NCI-H2029 treated with DMSO at 0.1 percent for 48 hours (cell line): ENCODE measurements around the gene PPP2R5D.
"Not testable (repeated sequence)": the region's sequence is repeated elsewhere in the genome, so short reads cannot be mapped to it uniquely, and the experiment has no call there.

ENCODE experiments used
- DNase-seq: peaks from one replicate; lab custom pipeline; 2025; lab: John Stamatoyannopoulos, UW

PPP2R5D gene

DNA sequence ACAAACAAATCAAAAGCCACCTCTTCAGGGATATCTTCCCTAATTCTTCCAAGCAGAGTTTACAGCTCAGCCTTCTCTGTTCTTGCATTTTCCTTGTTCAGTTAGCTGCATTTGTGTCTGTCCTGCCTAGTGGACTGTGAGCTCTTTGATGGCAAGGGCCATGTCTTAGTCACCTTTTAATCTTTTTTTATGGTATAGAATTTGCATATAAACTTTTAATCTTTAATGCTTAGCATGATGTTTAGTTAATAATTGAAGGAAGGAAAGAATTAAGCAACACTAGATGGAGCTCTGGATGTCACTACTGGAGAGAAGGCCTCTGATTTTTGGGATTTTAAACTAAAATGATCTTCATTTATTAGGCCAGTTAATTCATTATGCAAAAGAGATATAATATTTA lies 12.1 kb downstream of the PPP2R5D start:
- DNase-seq = no peak

DNA sequence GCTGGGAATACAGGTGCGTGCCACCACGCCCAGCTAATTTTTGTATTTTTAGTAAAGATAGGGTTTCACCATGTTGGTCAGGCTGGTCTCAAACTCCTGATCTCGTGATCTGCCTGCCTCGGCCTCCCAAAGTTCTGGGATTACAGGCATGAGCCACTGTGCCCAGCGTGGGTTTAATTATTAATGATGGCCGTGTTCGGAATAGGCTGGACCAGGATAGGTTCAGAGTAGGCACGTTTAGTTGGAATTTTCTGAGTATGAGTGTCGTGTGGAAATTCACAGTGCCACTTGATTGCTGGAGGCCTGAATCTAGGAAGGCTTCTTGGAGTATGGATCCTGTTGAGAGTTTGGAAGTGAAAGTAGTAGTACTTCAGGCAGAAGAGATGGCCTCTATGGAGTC lies 13.8 kb downstream of the PPP2R5D start:
- DNase-seq = not testable (repeated sequence)

GRCh38 chr6:43001843-43002242 lies 17.5 kb downstream of the PPP2R5D start:
- DNase-seq = no peak

DNA sequence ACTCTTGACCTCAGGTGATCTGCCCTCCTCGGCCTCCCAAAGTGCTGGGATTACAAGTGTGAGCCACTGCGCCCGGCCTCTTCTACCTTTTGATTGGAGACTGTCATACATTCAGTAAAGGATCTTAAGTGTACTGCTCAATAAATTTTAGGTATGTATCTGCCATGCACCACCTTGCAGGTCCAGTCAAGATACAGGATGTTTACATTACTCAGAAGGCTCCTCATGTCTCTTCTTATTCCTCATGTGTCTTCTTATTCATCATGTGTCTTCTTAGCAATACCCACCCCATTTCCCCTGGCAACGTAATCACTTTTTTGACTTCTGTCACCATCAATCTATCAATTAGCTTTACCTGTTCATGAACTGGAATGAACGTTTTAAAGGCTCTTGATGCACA lies 21.5 kb downstream of the PPP2R5D start:
- DNase-seq = no peak

DNA sequence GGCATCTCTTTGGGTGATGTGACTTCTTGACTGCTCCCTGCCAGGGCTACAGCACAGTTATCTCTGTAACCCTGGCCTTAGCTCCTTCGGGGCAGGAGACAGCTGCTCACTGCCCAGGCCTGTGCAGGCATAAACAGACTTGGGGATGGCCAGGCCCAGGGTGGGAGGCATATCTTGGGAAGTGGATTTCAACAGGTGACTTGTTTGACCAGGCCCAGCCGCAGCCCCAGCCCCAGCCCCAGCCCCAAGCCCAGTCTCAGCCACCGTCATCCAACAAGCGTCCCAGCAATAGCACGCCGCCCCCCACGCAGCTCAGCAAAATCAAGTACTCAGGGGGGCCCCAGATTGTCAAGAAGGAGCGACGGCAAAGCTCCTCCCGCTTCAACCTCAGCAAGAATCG lies 21.9 kb downstream of the PPP2R5D start:
- DNase-seq = no peak

DNA sequence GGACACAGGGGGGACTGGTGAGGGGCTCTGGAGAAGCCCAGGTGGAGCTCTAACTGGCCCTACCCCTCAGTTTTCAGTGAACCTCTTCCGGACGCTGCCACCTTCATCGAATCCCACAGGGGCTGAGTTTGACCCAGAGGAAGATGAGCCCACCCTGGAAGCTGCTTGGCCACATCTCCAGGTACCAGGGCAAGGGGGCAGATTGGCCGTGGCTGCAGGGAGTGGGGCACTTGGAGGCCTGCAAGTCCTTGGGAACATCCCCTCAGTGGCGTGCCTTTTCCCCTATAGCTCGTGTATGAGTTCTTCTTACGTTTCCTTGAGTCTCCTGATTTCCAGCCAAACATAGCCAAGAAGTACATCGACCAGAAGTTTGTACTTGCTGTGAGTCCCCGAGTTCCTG lies 22.8 kb downstream of the PPP2R5D start:
- no peak for DNase-seq

DNA sequence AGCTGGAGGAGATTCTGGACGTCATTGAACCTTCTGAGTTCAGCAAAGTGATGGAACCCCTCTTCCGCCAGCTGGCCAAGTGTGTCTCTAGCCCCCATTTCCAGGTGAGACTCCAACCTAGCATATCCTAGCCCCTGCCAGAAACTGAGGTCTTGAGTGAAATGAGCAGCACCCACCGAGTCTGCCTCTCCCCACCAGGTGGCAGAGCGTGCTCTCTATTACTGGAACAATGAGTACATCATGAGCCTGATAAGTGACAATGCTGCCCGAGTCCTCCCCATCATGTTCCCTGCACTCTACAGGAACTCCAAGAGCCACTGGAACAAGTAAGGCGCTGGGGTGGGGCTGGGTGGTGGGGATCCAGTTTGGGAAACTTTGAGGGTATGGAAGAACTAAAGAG lies 24.8 kb downstream of the PPP2R5D start:
- no peak for DNase-seq

GRCh38 chr6:43011207-43011606 lies 26.8 kb downstream of the PPP2R5D start:
- DNase-seq = no peak

DNA sequence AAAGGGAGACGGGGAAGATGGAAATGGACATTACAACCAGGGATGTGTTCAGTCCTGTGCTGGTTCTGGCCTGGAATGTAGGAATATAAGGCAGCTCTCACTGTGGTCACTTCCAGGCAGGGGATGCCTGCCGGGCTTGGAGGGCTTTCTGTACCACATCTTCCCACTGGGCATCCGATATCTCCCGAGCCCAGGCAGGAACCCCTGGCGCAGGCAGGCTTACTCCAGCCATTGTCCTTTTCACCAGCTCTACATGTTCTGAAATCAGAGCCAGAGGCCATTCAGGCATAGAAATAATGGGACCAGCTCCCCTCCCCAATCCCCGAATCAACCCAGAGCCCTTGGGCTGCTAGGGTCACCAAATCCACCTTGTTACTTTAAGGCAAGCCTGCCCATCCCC lies 28.0 kb downstream of the PPP2R5D start:
- DNase-seq = no peak

GRCh38 chr6:43013097-43013842 lies 28.9 kb downstream of the PPP2R5D start:
- DNase-seq = no peak

DNA sequence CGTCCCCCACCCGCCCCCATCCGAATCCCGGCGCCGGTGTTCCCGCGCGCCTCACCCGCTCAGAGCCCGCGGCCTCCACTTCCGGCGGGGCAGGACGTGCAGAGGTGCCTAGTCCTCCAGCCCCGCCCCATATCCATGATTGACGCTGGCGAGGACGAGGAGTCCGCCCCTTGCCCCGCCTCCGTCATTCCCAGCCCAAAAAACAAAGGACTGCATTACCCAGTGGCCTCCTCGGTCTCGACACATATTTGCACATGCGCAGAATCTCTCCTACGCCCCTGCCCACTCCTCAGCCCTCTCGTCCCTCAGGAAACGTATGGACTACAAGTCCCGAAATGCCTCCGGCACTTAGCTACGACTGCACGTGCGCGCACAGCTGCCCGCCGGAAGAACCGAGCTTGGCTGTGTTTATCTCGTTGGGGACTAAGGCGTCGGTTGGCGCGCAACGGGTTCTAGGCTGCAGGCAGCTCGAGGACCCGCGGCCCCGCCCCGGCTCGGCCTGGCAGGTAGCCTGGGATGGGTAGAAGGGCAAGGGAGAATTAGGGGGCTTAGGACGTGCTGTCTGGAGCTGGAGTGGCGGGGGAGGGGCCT lies 29.6 kb downstream of the PPP2R5D start, which contains the start of the genes KLHDC3 and MEA1:
KLHDC3 (plus strand) TSS at position 407 of the 591 bp plus-strand sequence. CDS start 2,944 bp downstream, outside the sequence.
MEA1 (minus strand) TSS at position 104 of the 591 bp plus-strand sequence. CDS start 133 bp downstream, outside the sequence.
- DNase-seq = peak; percentile 98

GRCh38 chr6:43014434-43014909 lies 30.1 kb downstream of the PPP2R5D start:
- no peak for DNase-seq

GRCh38 chr6:43016176-43016942 lies 32.0 kb downstream of the PPP2R5D start:
- DNase-seq = no peak

- DNase-seq = no peak
Observed at GRCh38 chr6:43016943-43017334, 32.6 kb downstream of the PPP2R5D start.

- DNase-seq = no peak
Observed at GRCh38 chr6:43019152-43019551, 34.8 kb downstream of the PPP2R5D start.

GRCh38 chr6:43020052-43020705 lies 35.8 kb downstream of the PPP2R5D start:
- no peak for DNase-seq

DNA sequence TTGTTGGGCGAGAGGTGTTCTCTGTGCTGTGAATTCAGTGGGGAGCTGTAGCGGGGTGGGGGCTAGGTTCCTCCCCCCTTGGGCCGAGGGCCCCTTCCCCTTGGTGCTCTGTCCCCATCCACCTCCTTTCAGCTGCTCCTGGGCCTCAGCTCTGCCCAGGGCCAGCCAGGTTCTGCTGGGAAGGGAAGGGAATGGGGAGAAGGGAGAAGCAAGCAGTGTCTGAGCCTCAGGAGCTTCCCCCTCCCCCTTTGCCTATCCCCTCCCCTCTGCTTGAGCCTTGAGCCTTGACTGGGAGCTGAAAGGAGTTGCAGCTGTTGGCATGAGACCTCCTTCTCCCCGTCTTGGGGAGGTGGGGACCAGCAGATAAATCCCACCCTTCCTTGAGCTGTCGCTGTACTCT lies 36.5 kb downstream of the PPP2R5D start:
- no peak for DNase-seq

DNA sequence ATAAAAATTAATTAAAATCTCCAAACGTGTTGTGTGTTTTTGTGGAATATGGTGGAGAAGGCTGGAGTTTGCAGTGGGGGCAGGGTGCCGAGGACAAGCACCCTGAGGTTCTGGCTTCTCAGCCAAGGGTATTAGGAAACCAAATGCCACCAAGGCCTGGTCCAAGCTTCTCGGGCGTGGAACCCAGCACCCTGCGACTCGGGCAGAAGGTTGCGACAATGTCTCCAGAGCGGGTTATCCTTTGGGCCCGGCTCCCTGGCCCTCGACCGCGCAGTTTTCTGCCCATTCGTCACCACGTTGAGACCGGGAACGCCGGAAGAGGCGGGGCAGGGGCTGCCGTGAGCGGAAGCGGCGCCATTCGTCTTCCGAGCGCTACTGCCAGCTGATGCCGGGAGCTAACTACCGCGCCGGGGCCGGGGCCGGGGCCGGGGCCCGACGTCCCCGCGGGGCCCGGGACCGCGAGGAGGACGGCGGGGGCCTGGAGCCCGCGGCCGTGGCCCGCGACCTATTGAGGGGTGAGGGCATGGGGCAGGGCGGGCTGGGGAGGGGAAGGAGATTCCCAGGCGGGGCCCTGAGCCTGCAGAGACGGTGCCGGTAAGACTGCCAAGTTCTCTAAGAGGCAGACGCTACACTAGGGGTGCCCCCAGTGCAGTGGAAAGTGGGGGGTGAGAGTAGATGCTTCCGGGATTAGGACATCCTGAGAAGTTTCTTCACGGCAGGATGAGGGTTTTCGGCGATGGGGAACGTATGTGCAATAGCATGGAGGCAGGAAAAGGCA lies 37.1 kb downstream of the PPP2R5D start, which contains the start of gene RRP36:
RRP36 (plus strand) TSS at position 354 of the 778 bp plus-strand sequence; CDS start at position 386, 32 bp downstream.
- DNase-seq = peak; percentile 36

- no peak for DNase-seq
Observed at GRCh38 chr6:43024436-43024835, 40.1 kb downstream of the PPP2R5D start.

DNA sequence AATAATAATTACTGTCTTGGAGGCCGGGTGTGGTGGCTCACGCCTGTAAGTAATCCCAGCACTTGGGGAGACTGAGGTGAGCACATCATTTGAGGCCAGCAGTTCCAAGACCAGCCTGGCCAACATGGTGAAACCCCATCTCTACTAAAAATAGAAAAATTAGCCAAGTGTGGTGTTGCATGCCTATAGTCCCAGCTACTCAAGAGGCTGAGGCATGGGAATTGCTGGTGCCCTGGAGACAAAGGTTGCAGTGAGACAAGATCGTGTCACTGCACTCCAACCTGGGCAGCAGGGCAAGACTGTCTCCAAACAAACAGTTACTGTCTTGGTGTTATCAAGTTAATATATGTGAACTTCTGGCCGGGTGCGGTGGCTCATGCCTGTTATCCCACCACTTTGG lies 42.0 kb downstream of the PPP2R5D start:
- DNase-seq = no peak

DNA sequence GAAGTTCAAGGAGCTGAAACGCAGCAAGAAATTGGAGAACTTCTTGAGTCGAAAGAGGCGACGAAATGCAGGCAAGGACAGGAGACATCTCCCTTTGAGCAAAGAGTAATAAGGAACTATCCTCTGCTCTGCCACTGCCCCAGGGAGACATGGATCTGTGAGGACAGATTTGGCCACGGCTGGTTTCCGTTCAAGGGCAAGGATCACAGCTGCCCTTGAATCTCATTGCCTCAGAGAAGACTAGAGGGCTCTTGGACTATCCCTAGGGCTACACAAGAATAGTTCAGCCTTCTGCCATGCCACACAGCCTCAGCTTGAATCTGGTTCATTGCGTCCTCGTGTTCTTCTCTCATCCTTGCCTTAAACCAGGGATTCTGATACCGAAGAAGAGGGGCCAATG lies 44.8 kb downstream of the PPP2R5D start:
- DNase-seq = no peak
